Breast epithelium (tissue), 3 donors: ENCODE data around the gene KCNQ2.

ENCODE experiments used
- POLR2A ChIP-seq: fragments of 450-650 bp; IDR thresholded peaks from one replicate; pipeline ENCODE4 v1.6.1; 2016; ENCODE audit warnings: antibody characterized with exemption, mild to moderate bottlenecking, moderate library complexity
- TF ChIP-seq, protein P1 (sequence below), 3 donors: fragments of 450-650 bp; IDR thresholded peaks; one replicate each; pipeline ENCODE4 v1.5.1; 2016 to 2017; ENCODE audit warnings: antibody characterized with exemption in 3 of 3, mild to moderate bottlenecking in 3 of 3, moderate library complexity in 3 of 3

DNA sequence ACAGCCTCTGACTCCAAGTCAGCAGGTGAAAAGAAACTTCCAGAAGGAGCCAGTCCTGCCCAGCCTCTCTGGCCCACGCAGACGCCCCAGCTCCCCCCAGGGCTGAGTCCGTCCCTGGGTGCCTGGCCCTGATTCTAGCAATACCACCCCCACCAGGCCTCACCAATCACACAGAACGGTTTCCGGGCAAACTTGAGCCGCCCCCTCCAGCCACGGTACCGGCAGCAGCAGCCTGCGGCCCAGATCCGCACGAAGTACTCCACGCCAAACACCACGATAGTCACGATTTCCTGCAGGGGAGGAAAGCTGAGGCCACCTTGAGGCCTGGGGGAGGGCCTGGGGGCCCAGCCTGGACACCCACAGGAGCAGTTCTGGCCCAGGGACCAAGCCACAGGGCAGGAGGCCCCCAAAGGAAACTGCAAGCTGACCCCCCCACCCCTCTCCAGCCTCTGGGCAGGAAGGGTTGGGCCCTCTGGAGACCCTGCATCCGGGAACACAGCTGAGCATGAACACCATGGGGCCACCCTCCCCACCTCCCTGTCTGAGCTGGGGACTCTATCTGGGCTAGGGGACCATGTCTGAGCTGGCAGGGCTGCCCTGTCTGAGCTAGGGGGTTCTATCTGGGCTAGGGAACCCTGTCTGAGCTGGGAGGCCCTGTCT is 27.2 kb downstream of the KCNQ2 start:
- TF ChIP-seq, protein P1, sequence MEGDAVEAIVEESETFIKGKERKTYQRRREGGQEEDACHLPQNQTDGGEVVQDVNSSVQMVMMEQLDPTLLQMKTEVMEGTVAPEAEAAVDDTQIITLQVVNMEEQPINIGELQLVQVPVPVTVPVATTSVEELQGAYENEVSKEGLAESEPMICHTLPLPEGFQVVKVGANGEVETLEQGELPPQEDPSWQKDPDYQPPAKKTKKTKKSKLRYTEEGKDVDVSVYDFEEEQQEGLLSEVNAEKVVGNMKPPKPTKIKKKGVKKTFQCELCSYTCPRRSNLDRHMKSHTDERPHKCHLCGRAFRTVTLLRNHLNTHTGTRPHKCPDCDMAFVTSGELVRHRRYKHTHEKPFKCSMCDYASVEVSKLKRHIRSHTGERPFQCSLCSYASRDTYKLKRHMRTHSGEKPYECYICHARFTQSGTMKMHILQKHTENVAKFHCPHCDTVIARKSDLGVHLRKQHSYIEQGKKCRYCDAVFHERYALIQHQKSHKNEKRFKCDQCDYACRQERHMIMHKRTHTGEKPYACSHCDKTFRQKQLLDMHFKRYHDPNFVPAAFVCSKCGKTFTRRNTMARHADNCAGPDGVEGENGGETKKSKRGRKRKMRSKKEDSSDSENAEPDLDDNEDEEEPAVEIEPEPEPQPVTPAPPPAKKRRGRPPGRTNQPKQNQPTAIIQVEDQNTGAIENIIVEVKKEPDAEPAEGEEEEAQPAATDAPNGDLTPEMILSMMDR (IDR thresholded peaks at IDR 0.05) = no peak
- no peak for TF ChIP-seq POLR2A
